Measurements from ENCODE around the gene BIRC5. TPM values are rescaled to one million over a fixed set of nuclear protein-coding genes. Genes with fewer than 3 reads are reported as not detected.

Gene BIRC5
- total and polyA plus RNA-seq, 8 donors: 3.4 to 10.5 (median 6.4) TPM; not detected in 1

- TF ChIP-seq POLR2A (IDR thresholded peaks at IDR 0.05) (no peak), POLR2AphosphoS5 (IDR thresholded peaks at IDR 0.05) (no peak), EP300 (IDR thresholded peaks at IDR 0.05) (no peak), CTCF (IDR thresholded peaks at IDR 0.05) (no peak)
- intact Hi-C loops (cut with DNase I; ENCODE audit: low total_unique reads): no loop called here
- H3K36me3 ChIP-seq: peaks cover 0 to 10% (median 5%) of the 10 kb centered on the region in 4 donors
- WGBS, 5 donors: 37 to 66% (median 47%) methylated on average over 11 of the region's 11 CpGs
- DNase-seq: no peak
- H3K4me1 ChIP-seq: peaks cover 6 to 21% (median 13%) of the 10 kb centered on the region in 4 donors
- H3K4me3 ChIP-seq: no peak overlapping the region
- no peaks in the 10 kb centered on the region for H3K9me3 ChIP-seq
- peak overlapping the region in 2 of 5 donors; percentile 26 to 42 for H3K27ac ChIP-seq
- H3K27me3 ChIP-seq: no peaks in the 10 kb centered on the region
These were observed 3.0 kb upstream of the BIRC5 start for GRCh38 chr17:78211032-78211431.

- peaks cover 6 to 21% (median 13%) of the 10 kb centered on the region in 4 donors for H3K4me1 ChIP-seq
- H3K9me3 ChIP-seq: no peaks in the 10 kb centered on the region
- peak overlapping the region in 2 of 5 donors; percentile 9 to 60 for H3K27ac ChIP-seq
- H3K4me3 ChIP-seq: peak overlapping the region; percentile 40 to 71 (median 50)
- WGBS, 5 donors: 8 to 19% (median 9%) methylated on average over 5 of the region's 5 CpGs
- H3K27me3 ChIP-seq: no peaks in the 10 kb centered on the region
- intact Hi-C loops (cut with DNase I; ENCODE audit: low total_unique reads): no loop called here
- TF ChIP-seq CTCF (IDR thresholded peaks at IDR 0.05) (no peak), EP300 (IDR thresholded peaks at IDR 0.05) (no peak), POLR2A (IDR thresholded peaks at IDR 0.05) (no peak), POLR2AphosphoS5 (IDR thresholded peaks at IDR 0.05) (no peak)
- DNase-seq: no peak
- no peaks in the 10 kb centered on the region for H3K36me3 ChIP-seq
These were observed 631 bp downstream of the BIRC5 start for GRCh38 chr17:78214706-78215061.

GRCh38 chr17:78219396-78220150, 5.5 kb downstream of the BIRC5 start:
- Histone ChIP-seq H3K4me3 (no peak overlapping the region), H3K36me3 (peaks cover 0 to 10% (median 0%) of the 10 kb centered on the region in 4 donors), H3K9me3 (no peaks in the 10 kb centered on the region), H3K27me3 (no peaks in the 10 kb centered on the region), H3K4me1 (peaks cover under 1 to 3% (median 1%) of the 10 kb centered on the region in 4 donors), H3K27ac (no peak overlapping the region)
- DNase-seq: no peak
- TF ChIP-seq POLR2AphosphoS5 (IDR thresholded peaks at IDR 0.05) (no peak), POLR2A (IDR thresholded peaks at IDR 0.05) (no peak), EP300 (IDR thresholded peaks at IDR 0.05) (no peak), CTCF (IDR thresholded peaks at IDR 0.05) (no peak)
- WGBS, 5 donors: 81 to 93% (median 91%) methylated on average over 11 of the region's 11 CpGs
- intact Hi-C loops (cut with DNase I; ENCODE audit: low total_unique reads): no loop called here

GRCh38 chr17:78223061-78223460, 9.0 kb downstream of the BIRC5 start:
- Histone ChIP-seq H3K9me3 (no peaks in the 10 kb centered on the region), H3K36me3 (peaks cover 0 to 10% (median 0%) of the 10 kb centered on the region in 4 donors), H3K27ac (peak overlapping the region in 2 of 5 donors; percentile 26 to 44), H3K27me3 (peaks cover 0 to 12% (median 0%) of the 10 kb centered on the region in 3 donors), H3K4me1 (peaks cover 0 to 7% (median 0%) of the 10 kb centered on the region in 4 donors), H3K4me3 (no peak overlapping the region)
- TF ChIP-seq EP300 (IDR thresholded peaks at IDR 0.05): no peak
- DNase-seq: no peak
- WGBS, 5 donors: 71 to 89% (median 87%) methylated on average over 4 of the region's 4 CpGs
- intact Hi-C loops (cut with DNase I; ENCODE audit: low total_unique reads): no loop called here

GRCh38 chr17:78223765-78224164, 9.7 kb downstream of the BIRC5 start:
- Histone ChIP-seq H3K27me3 (peaks cover 0 to 19% (median 2%) of the 10 kb centered on the region in 3 donors), H3K36me3 (peaks cover 0 to 10% (median 0%) of the 10 kb centered on the region in 4 donors), H3K27ac (peak overlapping the region in 1 of 5 donors; percentile 44), H3K4me3 (no peak overlapping the region), H3K9me3 (no peaks in the 10 kb centered on the region), H3K4me1 (peaks cover 0 to 7% (median 0%) of the 10 kb centered on the region in 4 donors)
- WGBS, 5 donors: 88 to 100% (median 92%) methylated on average over 3 of the region's 3 CpGs
- TF ChIP-seq CTCF (IDR thresholded peaks at IDR 0.05): no peak
- no peak for TF ChIP-seq EP300 (IDR thresholded peaks at IDR 0.05)
- no peak for TF ChIP-seq POLR2AphosphoS5 (IDR thresholded peaks at IDR 0.05)
- TF ChIP-seq POLR2A (IDR thresholded peaks at IDR 0.05): no peak
- DNase-seq: no peak
- intact Hi-C loops (cut with DNase I; ENCODE audit: low total_unique reads): no loop called here

Measured in stomach (tissue), 9 donors.